GM19467 (cell line): Measurements from ENCODE around the gene VIPR1.

Experiments
- ATAC-seq: cut with Tn5 transposase; IDR thresholded peaks from one replicate; pipeline ENCODE4 v1.9.1; 2021; ENCODE audit warnings: mild to moderate bottlenecking, moderate library complexity; ENCODE audit not compliant: unreplicated experiment

The VIPR1 gene

GRCh38 chr3:42502429-42503250, at the start of gene VIPR1:
VIPR1 (plus strand) TSS chr3:42502643; CDS start chr3:42502736, 93 bp downstream.
- peak; percentile 95 for ATAC-seq

GRCh38 chr3:42456211-42456610, 46.2 kb upstream of the VIPR1 start:
- no peak for ATAC-seq

DNA sequence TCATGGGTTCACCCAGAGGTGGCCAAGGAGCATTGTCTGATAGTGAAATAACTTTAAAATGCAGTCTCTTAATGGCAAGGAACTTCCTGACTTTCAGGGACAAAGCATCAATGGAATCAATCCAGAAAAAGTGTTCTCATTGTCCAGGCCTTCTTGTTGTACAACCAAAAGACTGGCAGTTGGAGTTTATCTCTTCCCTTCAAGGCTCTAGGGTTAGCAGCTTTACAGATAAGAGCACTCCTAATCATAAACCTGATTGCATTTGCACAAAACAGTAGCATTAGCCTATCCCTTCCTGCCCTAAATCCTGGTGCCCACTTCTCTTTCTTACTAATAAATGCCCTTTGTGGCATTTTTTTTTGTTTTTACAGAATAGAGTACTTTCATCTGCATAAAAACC, 43.3 kb upstream of the VIPR1 start:
- ATAC-seq: no peak

DNA sequence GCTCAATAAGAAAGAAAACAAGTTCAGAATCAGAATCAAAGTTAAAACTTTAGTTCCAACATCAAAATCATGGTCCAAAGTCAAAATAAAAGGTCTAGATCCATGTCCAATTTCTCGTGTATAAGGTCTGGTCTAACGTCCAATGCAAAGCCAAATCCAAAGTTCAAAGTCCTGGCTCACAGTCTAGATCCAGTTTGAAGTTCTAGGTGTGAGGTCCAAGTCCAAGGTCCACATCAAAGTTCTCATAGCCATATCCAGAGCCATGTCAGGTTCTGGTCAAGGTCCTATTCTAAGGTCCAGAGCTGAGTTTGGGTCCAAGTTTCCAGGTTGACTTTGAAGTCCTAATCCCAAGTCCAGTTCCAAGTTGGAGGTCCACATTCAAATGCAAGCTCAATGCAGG, 40.7 kb upstream of the VIPR1 start:
- no peak for ATAC-seq

GRCh38 chr3:42463093-42463492, 39.4 kb upstream of the VIPR1 start:
- no peak for ATAC-seq

DNA sequence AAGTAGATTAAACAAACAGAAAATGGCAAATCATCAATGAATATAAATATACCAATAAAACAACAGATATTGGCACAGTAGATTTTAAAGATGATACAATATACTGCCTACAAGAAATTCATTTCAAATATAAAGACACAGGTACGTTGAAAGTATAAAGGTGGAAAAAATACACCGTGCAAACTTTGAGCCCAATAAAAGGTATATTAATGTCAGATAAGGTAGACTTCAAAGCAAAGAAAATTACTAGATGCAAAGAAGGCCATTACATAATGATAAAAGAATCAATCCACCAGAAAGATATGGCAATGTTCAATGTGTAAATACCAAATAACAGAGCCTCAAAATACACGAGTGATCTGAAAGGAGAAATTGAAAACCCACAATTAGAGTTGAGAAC, 34.3 kb upstream of the VIPR1 start:
- no peak for ATAC-seq

DNA sequence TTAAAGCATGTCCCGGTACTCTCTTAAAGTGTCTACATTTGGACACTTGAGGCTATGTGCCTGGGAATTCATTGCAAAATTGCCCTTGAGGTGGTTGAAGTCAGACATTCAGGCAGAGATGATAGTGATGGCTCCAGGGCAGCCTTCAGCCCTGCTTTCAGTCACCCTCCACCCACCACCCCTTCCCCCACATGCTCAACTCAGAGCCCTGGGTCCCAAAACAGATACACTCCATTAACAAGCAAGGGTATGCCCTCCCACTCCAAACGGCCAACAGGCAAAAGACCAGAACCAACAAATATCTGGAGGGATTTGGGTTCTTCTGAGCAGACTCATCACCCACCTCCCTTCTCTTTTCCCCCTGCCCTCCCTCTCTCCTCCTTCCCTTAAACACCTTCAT, 29.9 kb upstream of the VIPR1 start:
- ATAC-seq: no peak

GRCh38 chr3:42473083-42473932, 29.1 kb upstream of the VIPR1 start:
- ATAC-seq: no peak

- ATAC-seq: no peak
These were observed 26.0 kb upstream of the VIPR1 start for GRCh38 chr3:42476225-42477125.

GRCh38 chr3:42477696-42478095, 24.7 kb upstream of the VIPR1 start:
- ATAC-seq: no peak

- no peak for ATAC-seq
These were observed 23.6 kb upstream of the VIPR1 start for GRCh38 chr3:42478830-42479229.

GRCh38 chr3:42486814-42487565, 15.5 kb upstream of the VIPR1 start:
- ATAC-seq: no peak

- ATAC-seq: no peak
These were observed 13.8 kb upstream of the VIPR1 start for GRCh38 chr3:42488687-42489086.

DNA sequence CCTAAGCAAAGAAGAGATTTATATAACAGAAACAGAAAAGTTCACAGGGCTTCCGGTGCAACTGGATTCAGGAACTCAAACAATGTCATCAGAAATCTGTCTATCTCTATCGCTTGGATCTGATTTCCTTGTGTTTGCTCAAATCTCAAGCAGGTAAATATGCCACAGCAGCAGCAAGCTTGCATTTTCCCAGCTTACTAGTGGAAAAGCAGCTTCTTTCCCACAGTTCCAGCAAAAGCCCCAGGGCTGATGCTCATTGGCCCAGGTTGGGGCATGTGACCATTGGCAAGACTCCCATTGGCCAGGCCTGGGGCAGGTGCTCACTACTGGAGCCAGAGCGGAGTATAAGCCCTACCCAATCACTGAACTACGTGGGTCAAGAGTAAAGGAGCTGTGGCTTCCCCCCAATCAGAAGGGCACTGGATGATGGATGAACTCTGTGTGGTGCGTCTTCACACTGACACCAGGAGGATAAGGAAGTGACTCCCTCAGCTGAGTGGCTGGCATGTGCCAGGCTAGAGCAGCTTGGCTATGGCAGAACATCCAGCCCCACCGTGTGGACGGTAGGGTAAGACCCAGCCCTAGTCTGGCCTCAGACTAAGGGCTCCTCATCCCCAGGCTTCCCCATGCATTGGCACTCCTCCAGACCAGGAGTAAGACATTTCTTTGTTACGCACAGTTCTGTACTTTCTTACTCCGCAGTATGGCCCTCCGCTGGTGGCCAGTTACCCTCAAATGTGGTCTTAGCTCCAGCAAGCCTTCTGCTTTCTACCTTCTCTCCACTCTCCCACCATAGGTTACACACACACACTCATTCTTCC, 13.1 kb upstream of the VIPR1 start:
- ATAC-seq: no peak

- ATAC-seq: no peak
These were observed 12.6 kb upstream of the VIPR1 start for GRCh38 chr3:42489937-42490227.

GRCh38 chr3:42490243-42490642, 12.2 kb upstream of the VIPR1 start:
- ATAC-seq: peak; percentile 98

DNA sequence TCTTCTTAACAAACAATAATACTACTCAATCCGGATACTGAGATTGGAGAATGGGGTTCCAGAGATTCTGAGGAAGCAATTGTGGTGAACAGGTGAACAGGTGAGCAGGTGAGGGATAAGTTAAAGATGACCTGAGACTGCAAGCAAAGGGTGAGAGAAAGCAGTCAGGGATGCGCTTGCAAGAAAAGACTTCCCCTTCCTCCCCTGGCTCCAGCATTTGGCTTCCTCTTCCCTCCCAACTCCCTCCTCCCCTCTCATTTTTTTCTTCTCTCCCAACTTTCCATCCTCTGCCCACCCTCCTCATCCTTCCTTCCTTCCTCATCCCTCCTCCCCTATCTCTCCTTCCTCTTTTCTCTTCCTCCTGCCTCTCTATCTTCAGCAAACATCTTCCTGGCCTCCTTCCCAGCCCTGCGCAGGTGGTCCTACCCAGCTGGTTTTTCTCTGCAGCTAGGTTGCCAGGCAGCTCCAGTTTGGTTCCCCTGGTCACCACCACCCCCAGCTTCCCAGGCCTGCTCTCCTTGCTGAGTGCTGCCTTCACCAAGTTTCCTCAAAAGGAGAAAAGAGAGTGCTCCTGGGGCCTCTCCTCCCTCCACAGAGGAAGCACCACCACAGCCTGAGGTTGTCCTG, 10.4 kb upstream of the VIPR1 start:
- no peak for ATAC-seq

DNA sequence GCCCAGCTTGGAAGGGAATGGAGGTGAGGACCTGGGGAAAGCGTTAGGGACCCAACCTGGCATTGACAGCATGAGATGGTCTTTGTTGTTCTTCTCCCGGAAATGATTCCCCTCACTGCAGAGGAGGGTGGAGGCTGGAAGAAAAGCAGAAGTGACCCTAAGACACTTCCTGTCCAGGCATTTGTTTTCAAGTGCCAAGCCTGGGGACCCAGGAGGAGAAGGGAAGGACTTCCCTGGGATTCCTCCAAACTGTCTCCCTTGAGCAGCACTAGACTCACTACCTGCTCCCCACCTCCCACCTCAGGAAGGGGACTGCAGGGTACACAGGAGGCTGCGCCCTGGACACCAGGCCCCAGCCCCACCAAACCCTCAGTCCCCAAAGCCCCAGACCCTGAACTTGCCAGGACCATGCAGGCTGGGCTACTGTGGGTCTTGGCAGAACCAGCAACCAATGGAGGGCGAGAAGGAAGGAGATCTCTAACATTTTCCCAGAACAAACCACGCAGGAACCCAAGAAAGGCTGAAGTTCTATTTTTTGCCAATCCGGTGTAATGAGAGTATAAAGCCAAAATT, 9.8 kb upstream of the VIPR1 start:
- ATAC-seq: no peak
